Jurkat, Clone E6-1 (cell line): ENCODE data around the gene PPP1R12A. TPM values are rescaled to one million over a fixed set of nuclear protein-coding genes. Genes with fewer than 3 reads are reported as not detected.
A peak's percentile ranks its signal among the peaks of the same experiment; 100 is the strongest.
"Not testable (repeated sequence)": the region's sequence is repeated elsewhere in the genome, so short reads cannot be mapped to it uniquely, and the experiment has no call there.

Experiments
- DNase-seq: peaks from one replicate; pipeline ENCODE4 v3.0.0-alpha.2; 2011; ENCODE audit warnings: low read depth, low spot score
- H3K4me3 ChIP-seq: 2 replicates; pipeline ENCODE4 v1.5.1; 2011; ENCODE audit warnings: mild to moderate bottlenecking, low read length, control low read depth, moderate library complexity
- polyA plus RNA-seq: library from polyadenylated mRNA; unstranded; fragments of >200 nt; gene quantifications from one replicate; pipeline ENCODE4 v1.2.1, GENCODE V29; 2012; ENCODE audit warnings: missing spikeins; ENCODE audit not compliant: insufficient read length, insufficient read depth

The PPP1R12A gene
- 55.6 TPM for polyA plus RNA-seq

DNA sequence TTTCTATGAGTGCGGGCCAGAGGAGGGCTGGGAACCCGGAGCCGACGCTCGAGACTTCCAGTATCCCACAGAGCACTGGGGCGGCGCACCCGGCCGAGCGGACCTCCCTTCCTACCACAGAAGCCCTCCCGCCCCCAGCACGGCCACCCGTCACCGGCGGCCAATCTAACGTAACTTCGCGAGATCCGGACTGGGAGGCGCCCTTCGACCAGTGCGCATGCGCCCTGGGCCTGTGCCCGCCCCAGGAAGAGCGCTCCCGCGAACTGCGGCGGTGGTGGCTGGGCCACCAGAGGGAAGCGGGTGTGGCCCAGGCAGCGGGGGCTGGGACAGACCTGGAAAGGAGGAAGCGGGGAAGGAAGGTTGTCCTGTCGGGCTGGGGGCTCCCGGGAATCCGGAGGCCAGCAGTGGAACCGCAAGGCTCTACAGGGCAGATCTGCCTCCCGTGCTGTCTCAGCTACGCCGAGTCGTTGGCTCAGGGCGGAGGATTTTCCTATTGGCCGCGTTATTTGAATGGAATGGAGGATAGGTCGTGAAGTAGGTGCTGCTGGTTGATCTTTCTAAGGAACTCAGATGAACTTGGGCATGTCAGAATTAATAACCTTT is at the start of gene PPP1R12A:
PPP1R12A (minus strand) TSS at position 77 of the 603 bp plus-strand sequence. CDS start 166 bp downstream, outside the sequence.
- DNase-seq: peak; percentile 92
- H3K4me3 ChIP-seq: peak within 1 kb of the TSS; percentile 91

DNA sequence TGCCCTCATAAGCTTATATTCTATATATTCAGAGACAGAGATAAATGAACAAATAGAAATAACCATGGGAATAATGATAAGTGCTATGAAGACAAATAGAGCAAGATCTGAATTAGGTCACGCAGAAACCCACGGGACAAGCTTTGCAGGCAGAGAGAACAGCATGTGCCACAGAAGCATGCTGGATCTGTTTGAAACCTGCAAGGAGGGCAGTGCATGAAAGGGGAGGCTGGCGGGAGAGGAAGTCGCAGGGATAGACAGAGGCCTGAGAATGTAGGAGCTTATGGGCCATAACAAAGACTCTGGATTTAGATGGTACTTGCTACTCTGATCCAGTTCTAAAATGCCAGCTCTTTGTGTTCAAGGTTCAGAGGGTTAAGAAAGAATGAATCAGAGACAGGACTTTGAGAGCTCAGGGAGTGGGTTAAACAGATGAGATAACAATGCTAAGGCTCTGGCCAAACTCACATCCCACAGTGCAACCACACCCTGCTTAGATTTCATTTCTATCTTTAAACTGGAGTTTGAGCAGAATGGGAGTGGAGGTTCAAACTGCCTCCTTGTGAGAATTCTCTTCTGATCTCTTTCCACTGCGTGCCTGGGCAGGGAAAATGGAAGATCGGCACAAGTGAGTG is 49.2 kb upstream of the PPP1R12A start:
- DNase-seq: no peak
- H3K4me3 ChIP-seq: no peak overlapping the region

DNA sequence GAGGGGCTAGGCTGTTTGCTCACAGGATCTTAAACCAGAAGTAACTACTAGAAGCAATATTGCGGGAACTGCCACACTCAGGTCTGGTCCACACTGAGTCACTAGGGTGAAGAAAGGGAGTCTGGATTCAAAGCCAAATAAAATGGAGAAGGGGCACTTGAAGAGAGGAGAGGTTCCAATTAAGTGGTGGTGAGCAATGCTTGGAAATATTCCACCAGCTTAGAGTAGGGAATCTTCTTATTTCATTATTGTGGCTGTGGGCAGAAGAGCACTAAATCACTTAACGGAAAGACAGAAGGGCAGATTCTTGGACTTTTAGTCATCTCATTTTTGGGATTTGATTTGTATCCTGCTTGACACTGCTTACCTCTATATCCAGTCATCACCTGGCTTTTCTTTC is 48.6 kb upstream of the PPP1R12A start:
- DNase-seq: no peak

GRCh38 chr12:79982086-79983062 is 47.5 kb upstream of the PPP1R12A start:
- H3K4me3 ChIP-seq: no peak overlapping the region
- no peak for DNase-seq

More for the DNA sequence above, 48.6 kb upstream of the PPP1R12A start:
- H3K4me3 ChIP-seq: no peak overlapping the region

DNA sequence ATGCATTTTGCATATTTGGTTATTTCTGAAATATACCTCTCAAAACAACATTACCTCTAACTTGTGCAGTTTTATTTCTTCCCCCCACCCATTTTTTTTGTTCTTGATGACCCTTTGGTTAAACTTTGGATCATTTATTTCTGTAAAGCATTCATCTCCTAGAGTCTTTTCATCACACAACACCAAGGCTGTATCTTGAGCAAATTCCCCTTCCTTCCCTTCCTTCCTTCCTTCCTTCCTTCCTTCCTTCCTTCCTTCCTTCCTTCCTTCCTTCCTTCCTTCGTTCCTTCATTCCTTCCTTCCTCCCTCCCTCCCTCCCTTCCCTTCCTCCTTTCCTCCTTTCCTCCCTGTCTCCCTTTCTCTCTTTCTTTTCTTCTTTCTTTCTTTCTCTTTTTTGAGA is 43.8 kb upstream of the PPP1R12A start:
- no peak for DNase-seq
- no peak overlapping the region for H3K4me3 ChIP-seq

DNA sequence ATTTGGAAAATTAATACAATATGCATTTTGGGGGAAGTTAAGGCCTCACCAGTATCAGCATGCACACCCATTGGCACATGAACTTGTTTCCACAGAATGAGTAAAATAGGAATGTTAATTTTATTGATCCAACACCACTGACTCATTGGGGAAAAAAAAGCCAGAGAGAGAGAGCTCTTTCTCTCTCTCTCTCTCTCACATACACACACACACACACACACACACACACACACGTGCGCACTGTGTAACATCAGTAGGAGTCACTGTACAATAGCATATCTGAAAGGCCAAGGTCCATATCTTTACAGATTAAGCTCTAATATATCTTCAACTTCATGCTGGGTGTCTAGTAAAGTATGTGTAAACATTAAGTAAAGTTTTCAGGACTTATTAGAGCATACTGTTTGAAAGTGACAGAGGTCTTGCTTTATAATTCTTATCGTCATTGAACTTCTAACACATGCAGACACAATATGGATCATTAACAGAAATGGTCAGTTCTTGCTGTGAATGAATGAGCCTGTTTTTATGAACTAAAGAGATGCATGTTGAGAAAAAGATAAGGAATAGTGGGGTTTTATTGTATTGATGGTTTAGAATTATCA is 43.1 kb upstream of the PPP1R12A start:
- DNase-seq, H3K4me3 ChIP-seq: not testable (repeated sequence)

DNA sequence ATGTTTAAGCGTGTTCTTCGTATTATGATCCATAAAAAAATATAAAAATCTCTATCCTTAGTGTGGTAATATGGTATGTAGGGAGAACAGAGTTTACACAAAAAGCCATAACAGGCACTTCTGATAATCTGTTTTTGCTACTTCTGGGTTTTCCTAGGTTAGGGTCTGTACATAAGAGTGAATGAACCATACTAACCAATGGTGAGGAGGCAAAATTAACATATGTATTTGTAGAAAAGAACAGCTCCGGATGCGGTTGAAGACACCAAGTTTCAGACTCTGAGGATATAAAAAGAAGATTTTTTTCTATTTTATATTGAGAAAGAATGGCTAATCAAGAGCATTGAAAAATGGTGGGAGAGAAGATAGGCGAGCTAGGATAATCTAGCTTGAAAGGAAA is 40.2 kb upstream of the PPP1R12A start:
- DNase-seq: no peak
- H3K4me3 ChIP-seq: no peak overlapping the region

- H3K4me3 ChIP-seq: no peak overlapping the region
- DNase-seq: no peak
Observed at GRCh38 chr12:79973801-79974200, 38.9 kb upstream of the PPP1R12A start.

DNA sequence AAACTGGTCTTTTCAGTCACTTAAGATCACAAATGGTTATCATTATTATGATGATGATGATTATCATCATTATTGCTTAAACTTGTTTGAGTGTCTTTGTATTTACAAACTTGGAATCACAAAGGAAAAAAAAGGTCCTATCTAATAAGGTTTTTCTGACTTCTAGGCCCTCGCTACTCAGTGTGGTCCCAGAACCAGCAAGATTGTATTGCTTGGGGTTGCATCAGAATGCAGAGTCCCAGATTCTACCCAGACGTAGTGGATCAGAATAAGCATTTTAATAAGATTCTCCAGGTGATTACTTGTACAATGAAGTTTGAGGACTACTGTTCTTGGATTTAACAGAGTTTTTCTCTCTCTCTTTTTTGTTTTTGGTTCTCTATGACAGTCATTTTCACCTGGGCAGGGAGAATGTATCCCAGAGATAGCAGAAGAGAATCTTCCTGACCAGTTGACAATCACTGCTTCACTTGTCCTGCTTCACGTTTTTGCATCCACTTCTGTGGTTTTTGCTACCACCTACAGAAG is 29.3 kb upstream of the PPP1R12A start:
- no peak for DNase-seq
- no peak overlapping the region for H3K4me3 ChIP-seq

- no peak overlapping the region for H3K4me3 ChIP-seq
- no peak for DNase-seq
Observed at GRCh38 chr12:79961411-79961810, 26.5 kb upstream of the PPP1R12A start.

GRCh38 chr12:79959484-79959883 is 24.6 kb upstream of the PPP1R12A start:
- H3K4me3 ChIP-seq: no peak overlapping the region
- no peak for DNase-seq

DNA sequence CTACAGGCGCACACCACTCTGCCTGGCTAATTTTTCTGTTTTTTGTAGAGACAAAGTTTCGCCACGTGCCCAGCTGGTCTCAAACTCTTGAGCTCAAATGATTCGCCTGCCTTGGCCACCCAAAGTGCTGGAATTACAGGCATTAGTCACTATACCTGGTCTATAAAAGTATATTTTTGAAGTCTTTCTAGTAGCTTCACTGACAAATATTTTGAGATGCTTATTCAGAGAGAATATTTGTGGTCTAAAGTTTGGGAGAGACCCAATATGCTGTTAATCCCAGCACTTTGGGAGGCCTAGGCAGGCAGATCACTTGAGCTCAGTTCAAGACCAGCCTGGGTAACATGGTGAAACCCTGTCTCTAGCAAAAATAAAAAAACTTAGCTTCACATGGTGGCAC is 22.0 kb upstream of the PPP1R12A start:
- no peak overlapping the region for H3K4me3 ChIP-seq
- DNase-seq: no peak

- DNase-seq: no peak
- H3K4me3 ChIP-seq: no peak overlapping the region
Observed at GRCh38 chr12:79955561-79955960, 20.7 kb upstream of the PPP1R12A start.

- DNase-seq: peak; percentile 75
- H3K4me3 ChIP-seq: no peak overlapping the region
Observed at GRCh38 chr12:79954037-79954610, 19.2 kb upstream of the PPP1R12A start.

DNA sequence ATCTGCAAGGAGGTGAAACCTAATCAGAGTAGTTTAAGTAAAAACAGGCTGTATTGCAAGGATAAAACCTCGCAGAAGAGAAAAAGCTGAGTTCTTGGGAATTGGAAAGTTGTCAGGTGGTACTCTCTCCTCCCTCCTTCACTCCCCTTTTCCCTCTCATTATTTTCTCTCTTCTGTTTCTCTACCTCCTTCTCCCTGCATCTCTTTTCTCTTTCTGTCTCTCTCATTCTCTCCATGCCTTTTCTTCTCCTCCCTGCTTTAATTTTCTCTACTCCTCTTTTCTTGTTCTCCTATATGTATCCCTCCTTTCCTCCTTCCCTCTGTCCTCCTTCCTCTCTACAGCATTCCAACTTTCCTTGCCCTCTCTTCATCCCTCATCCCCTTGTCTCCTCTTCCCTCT is 14.2 kb upstream of the PPP1R12A start:
- no peak overlapping the region for H3K4me3 ChIP-seq
- DNase-seq: no peak

GRCh38 chr12:79945433-79945832 is 10.5 kb upstream of the PPP1R12A start:
- DNase-seq: no peak

GRCh38 chr12:79944565-79944964 is 9.7 kb upstream of the PPP1R12A start:
- no peak overlapping the region for H3K4me3 ChIP-seq
- no peak for DNase-seq

More at GRCh38 chr12:79945433-79945832, 10.5 kb upstream of the PPP1R12A start:
- no peak overlapping the region for H3K4me3 ChIP-seq

DNA sequence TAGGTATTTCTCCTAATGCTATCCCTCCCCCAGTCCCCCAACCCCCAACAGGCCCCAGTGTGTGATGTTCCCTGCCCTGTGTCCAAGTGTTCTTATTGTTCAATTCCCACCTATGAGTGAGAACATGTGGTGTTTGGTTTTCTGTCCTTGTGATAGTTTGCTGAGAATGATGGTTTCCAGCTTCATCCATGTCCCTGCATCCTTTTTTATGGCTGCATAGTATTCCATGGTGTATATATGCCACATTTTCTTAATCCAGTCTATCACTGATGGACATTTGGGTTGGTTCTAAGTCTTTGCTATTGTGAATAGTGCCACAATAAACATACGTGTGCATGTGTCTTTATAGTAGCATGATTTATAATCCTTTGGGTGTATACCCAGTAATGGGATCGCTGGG is 7.9 kb upstream of the PPP1R12A start:
- not testable (repeated sequence) for DNase-seq, H3K4me3 ChIP-seq
